C4-2B (cell line): ENCODE measurements around the gene PTEN.
"Not testable (repeated sequence)": the region's sequence is repeated elsewhere in the genome, so short reads cannot be mapped to it uniquely, and the experiment has no call there.

Experiments
- H3K27ac ChIP-seq: fragments of 450-650 bp; 2 replicates; pipeline ENCODE4 v1.5.1; 2017
- ZFX ChIP-seq: fragments of 450-650 bp; IDR thresholded peaks from 2 replicates; pipeline ENCODE4 v1.6.1; 2017
- TF ChIP-seq, protein P1 (sequence below): fragments of 450-650 bp; conservative IDR thresholded peaks from 2 replicates; pipeline ENCODE4 v1.5.1; 2017; ENCODE audit warnings: mild to moderate bottlenecking

The PTEN gene

DNA sequence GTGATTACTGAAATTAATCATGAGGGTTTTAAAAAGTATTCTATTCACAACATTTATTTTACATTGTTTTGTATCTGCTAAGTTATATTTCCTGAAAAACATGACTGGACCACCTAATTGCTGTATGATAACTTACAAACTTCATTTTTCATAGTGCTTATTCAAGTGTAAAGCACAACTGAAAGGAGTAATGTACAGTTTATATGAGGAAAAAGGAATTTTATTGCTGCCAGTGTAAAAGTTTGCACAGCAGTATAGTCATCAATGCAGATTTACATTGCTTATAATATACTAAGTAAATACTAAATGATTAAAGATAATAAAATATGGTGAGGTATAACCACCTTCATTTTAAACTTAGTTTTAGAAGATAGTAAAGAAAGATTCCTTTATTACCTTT lies 4.0 kb downstream of the PTEN start:
- H3K27ac ChIP-seq = no peak overlapping the region

GRCh38 chr10:87868277-87868676 lies 4.9 kb downstream of the PTEN start:
- no peak overlapping the region for H3K27ac ChIP-seq

More for the DNA sequence above, 4.0 kb downstream of the PTEN start:
- TF ChIP-seq, protein P1, sequence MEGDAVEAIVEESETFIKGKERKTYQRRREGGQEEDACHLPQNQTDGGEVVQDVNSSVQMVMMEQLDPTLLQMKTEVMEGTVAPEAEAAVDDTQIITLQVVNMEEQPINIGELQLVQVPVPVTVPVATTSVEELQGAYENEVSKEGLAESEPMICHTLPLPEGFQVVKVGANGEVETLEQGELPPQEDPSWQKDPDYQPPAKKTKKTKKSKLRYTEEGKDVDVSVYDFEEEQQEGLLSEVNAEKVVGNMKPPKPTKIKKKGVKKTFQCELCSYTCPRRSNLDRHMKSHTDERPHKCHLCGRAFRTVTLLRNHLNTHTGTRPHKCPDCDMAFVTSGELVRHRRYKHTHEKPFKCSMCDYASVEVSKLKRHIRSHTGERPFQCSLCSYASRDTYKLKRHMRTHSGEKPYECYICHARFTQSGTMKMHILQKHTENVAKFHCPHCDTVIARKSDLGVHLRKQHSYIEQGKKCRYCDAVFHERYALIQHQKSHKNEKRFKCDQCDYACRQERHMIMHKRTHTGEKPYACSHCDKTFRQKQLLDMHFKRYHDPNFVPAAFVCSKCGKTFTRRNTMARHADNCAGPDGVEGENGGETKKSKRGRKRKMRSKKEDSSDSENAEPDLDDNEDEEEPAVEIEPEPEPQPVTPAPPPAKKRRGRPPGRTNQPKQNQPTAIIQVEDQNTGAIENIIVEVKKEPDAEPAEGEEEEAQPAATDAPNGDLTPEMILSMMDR = no peak
- no peak for TF ChIP-seq ZFX

GRCh38 chr10:87869139-87869538 lies 5.7 kb downstream of the PTEN start:
- not testable (repeated sequence) for H3K27ac ChIP-seq

More at GRCh38 chr10:87868277-87868676, 4.9 kb downstream of the PTEN start:
- TF ChIP-seq, protein P1 = no peak
- no peak for TF ChIP-seq ZFX

- no peak overlapping the region for H3K27ac ChIP-seq
- TF ChIP-seq, protein P1 = no peak
- TF ChIP-seq ZFX = no peak
Observed at GRCh38 chr10:87869773-87870551, 6.5 kb downstream of the PTEN start.

- TF ChIP-seq, protein P1 = no peak
- no peak for TF ChIP-seq ZFX
- no peak overlapping the region for H3K27ac ChIP-seq
Observed at GRCh38 chr10:87872828-87873227, 9.4 kb downstream of the PTEN start.

DNA sequence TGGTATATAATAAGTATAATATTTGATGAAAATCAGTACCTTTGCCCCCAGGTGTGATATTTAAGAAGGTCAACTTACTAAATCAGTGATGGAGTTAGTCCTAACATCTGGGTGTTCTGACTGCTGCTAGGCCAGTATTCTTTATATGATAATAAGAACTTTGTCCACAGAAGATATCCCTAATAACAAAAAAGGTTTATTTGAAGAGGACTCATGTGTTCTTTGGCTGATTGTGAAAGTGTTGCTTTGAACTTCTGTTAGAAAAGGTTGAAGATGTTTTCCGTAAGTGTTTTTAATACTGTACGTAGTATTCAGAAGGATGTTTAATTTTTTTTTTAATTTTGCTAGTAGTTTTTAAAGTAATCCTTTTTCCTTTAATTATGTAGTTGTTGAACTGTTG lies 10.2 kb downstream of the PTEN start:
- TF ChIP-seq ZFX = no peak
- TF ChIP-seq, protein P1 = no peak
- H3K27ac ChIP-seq = no peak overlapping the region

- H3K27ac ChIP-seq = no peak overlapping the region
- no peak for TF ChIP-seq ZFX
- TF ChIP-seq, protein P1 = no peak
Observed at GRCh38 chr10:87875929-87876571, 12.6 kb downstream of the PTEN start.
